GM12872 (cell line): ENCODE results near the gene TFEC.

Experiments used
- CTCF ChIP-seq: IDR thresholded peaks from 3 replicates; pipeline ENCODE4 v1.5.1; 2011; ENCODE audit warnings: low read depth, mild to moderate bottlenecking, low read length, moderate library complexity; ENCODE audit not compliant: insufficient read depth

The TFEC gene

GRCh38 chr7:115984105-115984504, 46.5 kb downstream of the TFEC start:
- no peak for TF ChIP-seq CTCF

- no peak for TF ChIP-seq CTCF
These were observed 50.4 kb downstream of the TFEC start for GRCh38 chr7:115980159-115980558.

GRCh38 chr7:115976651-115977050, 53.9 kb downstream of the TFEC start:
- no peak for TF ChIP-seq CTCF

GRCh38 chr7:115975766-115976165, 54.8 kb downstream of the TFEC start:
- TF ChIP-seq CTCF, result no peak

GRCh38 chr7:115973406-115973805, 57.2 kb downstream of the TFEC start:
- TF ChIP-seq CTCF, result no peak

GRCh38 chr7:115971506-115971905, 59.1 kb downstream of the TFEC start:
- TF ChIP-seq CTCF, result no peak

- no peak for TF ChIP-seq CTCF
These were observed 62.0 kb downstream of the TFEC start for GRCh38 chr7:115968596-115968995.

GRCh38 chr7:115968171-115968570, 62.4 kb downstream of the TFEC start:
- TF ChIP-seq CTCF, result no peak
